ENCODE data around the gene GNMT.

The GNMT gene

GRCh38 chr6:42979523-42980177 is 19.1 kb downstream of the GNMT start:
- Mint-ChIP-seq H3K27ac (peak overlapping the region; percentile 97 to 99 (median 99)), H3K4me1 (peaks cover 30% of the 10 kb centered on the region)
- no peak for TF ChIP-seq CTCF (IDR thresholded peaks at IDR 0.05; ENCODE audit: unreplicated experiment in 3 of 3)

GRCh38 chr6:42981836-42982235 is 21.3 kb downstream of the GNMT start:
- no peak for TF ChIP-seq CTCF (IDR thresholded peaks at IDR 0.05; ENCODE audit: unreplicated experiment in 3 of 3)
- Mint-ChIP-seq H3K9me3 (no peaks in the 10 kb centered on the region), H3K4me1 (peaks cover 46% of the 10 kb centered on the region)

More at GRCh38 chr6:42979523-42980177, 19.1 kb downstream of the GNMT start:
- H3K36me3 Mint-ChIP-seq (ENCODE audit: low read depth), result peaks cover 4% of the 10 kb centered on the region
- H3K4me3 Mint-ChIP-seq, result peak overlapping the region; percentile 88 to 94 (median 94)
- H3K27me3 Mint-ChIP-seq (ENCODE audit: low read depth), result no peaks in the 10 kb centered on the region
- H3K9me3 Mint-ChIP-seq, result no peaks in the 10 kb centered on the region

DNA sequence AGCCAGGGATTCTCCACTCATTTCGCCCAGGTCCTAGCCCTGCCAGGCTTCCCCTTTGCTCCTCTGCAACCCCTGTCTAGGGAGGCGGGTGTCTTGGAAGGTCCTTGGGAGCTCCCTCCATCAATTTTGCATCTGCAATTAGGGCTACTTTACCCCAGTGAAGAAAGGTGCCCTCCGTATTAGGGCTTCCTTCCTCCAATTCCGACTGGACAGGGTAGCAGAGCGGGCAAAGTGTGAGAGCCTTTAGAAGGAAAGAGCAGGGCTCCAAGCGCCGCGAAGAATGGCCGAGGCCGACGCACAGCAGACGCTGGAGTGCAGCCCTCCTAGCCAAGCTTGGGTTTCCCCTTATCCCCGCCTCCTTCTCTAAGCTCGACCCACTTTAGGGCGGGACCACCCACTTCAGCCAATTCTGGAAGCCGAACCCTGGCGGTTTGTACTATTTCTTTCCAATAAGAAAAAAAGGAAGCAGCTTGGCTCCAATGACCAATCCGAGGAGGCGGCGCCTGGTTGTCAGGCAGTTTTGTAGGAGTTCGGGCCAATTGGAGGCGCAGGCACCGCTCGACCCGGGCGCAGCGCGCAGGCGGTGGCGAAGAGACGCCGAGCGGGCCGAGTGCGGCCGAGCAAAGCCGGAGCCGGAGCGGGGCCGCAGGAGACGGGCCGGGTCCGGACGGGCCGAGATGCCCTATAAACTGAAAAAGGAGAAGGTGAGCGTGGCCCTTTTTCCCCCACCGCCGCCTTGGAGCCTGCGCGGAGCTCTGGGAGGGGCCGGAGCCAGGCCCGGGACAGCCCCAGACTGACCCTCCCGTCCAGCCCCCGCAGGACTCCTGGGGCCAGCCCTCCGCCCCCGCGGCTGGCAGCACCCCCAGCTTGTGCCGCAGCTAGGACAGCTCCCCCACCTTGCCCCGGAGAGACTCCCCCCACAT is 23.7 kb downstream of the GNMT start, which contains the start of gene PPP2R5D:
Gene PPP2R5D, plus strand, starts transcription at position 570 of the 923 bp plus-strand sequence. Its CDS starts 108 bp downstream, at position 678.
- H3K4me1 Mint-ChIP-seq, result peaks cover 52% of the 10 kb centered on the region
- peak within 1 kb of the TSS; percentile 98 to 99 (median 99) for H3K27ac Mint-ChIP-seq
- no peak for TF ChIP-seq CTCF (IDR thresholded peaks at IDR 0.05; ENCODE audit: unreplicated experiment in 3 of 3)
- peak within 1 kb of the TSS; percentile 91 to 96 (median 93) for H3K4me3 Mint-ChIP-seq
- no peaks in the 10 kb centered on the region for H3K9me3 Mint-ChIP-seq
- no peaks in the 10 kb centered on the region for H3K27me3 Mint-ChIP-seq (ENCODE audit: low read depth)
- H3K36me3 Mint-ChIP-seq (ENCODE audit: low read depth), result peaks cover 7% of the 10 kb centered on the region

More at GRCh38 chr6:42981836-42982235, 21.3 kb downstream of the GNMT start:
- Mint-ChIP-seq H3K27ac (peak overlapping the region; percentile 47 to 62 (median 55)), H3K4me3 (peak overlapping the region; percentile 41 to 62 (median 56)), H3K27me3 (ENCODE audit: low read depth) (no peaks in the 10 kb centered on the region), H3K36me3 (ENCODE audit: low read depth) (peaks cover 2% of the 10 kb centered on the region)

DNA sequence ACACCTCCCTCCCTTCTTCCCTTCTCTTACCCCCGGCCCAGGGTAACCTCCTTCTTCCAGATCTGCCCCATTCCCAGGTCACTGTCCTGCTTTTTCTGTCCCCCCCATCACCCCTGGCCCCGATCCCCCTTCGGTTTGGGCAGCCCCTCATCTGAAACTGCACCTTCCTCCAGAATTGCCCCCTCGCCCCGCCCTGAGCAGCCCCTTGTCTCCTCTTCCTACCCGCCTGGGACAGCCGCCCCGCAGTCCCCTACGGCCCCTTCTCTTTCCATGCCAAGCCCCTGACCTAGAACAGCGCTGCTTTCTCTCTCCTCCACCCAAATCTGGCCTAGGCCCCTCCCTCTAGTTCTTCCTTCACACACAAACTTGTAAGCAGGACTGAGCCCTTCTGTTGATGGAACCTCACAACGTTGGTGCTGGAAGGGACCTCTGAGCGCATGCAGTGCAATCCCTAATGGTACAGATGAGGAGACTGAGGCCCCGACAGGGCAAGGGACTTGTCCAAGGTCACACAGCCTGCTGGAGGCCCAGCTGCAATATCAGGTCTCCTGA is 24.4 kb downstream of the GNMT start:
- H3K4me1 Mint-ChIP-seq, result peaks cover 46% of the 10 kb centered on the region
- H3K27me3 Mint-ChIP-seq (ENCODE audit: low read depth), result no peaks in the 10 kb centered on the region
- no peak for TF ChIP-seq CTCF (IDR thresholded peaks at IDR 0.05; ENCODE audit: unreplicated experiment in 3 of 3)
- peaks cover 13% of the 10 kb centered on the region for H3K36me3 Mint-ChIP-seq (ENCODE audit: low read depth)
- H3K27ac Mint-ChIP-seq, result peak overlapping the region; percentile 37 to 78 (median 75)
- H3K9me3 Mint-ChIP-seq, result no peaks in the 10 kb centered on the region
- peak overlapping the region; percentile 91 to 96 (median 93) for H3K4me3 Mint-ChIP-seq

GRCh38 chr6:42987533-42988451 is 27.2 kb downstream of the GNMT start:
- Mint-ChIP-seq H3K27me3 (ENCODE audit: low read depth) (no peaks in the 10 kb centered on the region), H3K4me1 (peaks cover 46% of the 10 kb centered on the region), H3K36me3 (ENCODE audit: low read depth) (peaks cover 24% of the 10 kb centered on the region), H3K9me3 (no peaks in the 10 kb centered on the region), H3K27ac (peak overlapping the region in 2 of 3 experiments; percentile 57 to 86), H3K4me3 (peak overlapping the region; percentile 27 to 96 (median 93))
- TF ChIP-seq CTCF (IDR thresholded peaks at IDR 0.05; ENCODE audit: unreplicated experiment in 3 of 3), result no peak

Measured in nephron (organoid).